ENCODE measurements around the gene PIP5KL1.

DNA sequence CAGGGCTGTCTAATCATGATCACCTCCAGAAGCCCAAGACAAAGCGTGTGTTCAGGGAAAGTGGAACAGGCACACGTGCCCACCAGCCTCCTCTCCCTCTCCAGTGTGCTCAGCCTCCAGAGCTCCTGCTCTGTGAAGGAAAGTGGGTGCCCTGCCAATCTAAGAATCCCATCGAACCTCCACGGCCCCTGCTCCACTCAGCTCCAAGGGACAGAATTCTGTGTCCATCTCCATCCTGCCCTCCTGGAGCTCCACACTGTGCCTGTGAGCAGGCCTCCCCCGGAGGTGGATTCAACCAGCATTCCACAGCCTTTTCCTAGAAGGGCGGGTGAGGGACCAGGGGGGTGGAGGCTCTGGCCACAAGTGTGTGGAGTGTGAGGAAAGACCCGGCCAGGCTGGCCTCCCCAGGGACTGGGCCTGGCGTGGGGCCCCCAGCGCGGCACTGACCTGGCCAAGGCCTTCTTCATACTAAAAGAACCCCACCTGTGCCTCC, 44.2 kb upstream of the PIP5KL1 start:
- no peak for TF ChIP-seq YY1 (IDR thresholded peaks at IDR 0.05; ENCODE audit: low read depth)
- TF ChIP-seq, protein P1, sequence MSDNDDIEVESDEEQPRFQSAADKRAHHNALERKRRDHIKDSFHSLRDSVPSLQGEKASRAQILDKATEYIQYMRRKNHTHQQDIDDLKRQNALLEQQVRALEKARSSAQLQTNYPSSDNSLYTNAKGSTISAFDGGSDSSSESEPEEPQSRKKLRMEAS (IDR thresholded peaks at IDR 0.05), result no peak
- no peak for TF ChIP-seq RAD21 (IDR thresholded peaks at IDR 0.05; ENCODE audit: low read depth)
- TF ChIP-seq TAF1 (IDR thresholded peaks at IDR 0.05; ENCODE audit: low read depth), result no peak
- no peak for TF ChIP-seq EP300 (IDR thresholded peaks at IDR 0.05; ENCODE audit: borderline replicate concordance)
- TF ChIP-seq NFIC (IDR thresholded peaks at IDR 0.05), result no peak
- TF ChIP-seq REST (IDR thresholded peaks at IDR 0.05; ENCODE audit: low read depth), result no peak
- TF ChIP-seq ZBTB7A (IDR thresholded peaks at IDR 0.05; ENCODE audit: low read depth), result no peak
